GM19468 (cell line): ENCODE data around the gene CLN3.
"Not testable (repeated sequence)": the region's sequence is repeated elsewhere in the genome, so short reads cannot be mapped to it uniquely, and the experiment has no call there.

ENCODE experiments used
- ATAC-seq: cut with Tn5 transposase; IDR thresholded peaks from one replicate; pipeline ENCODE4 v1.9.1; 2021; ENCODE audit warnings: mild to moderate bottlenecking, moderate library complexity, moderate number of reproducible peaks; ENCODE audit not compliant: unreplicated experiment; ENCODE audit errors: extremely low read depth

CLN3 gene

DNA sequence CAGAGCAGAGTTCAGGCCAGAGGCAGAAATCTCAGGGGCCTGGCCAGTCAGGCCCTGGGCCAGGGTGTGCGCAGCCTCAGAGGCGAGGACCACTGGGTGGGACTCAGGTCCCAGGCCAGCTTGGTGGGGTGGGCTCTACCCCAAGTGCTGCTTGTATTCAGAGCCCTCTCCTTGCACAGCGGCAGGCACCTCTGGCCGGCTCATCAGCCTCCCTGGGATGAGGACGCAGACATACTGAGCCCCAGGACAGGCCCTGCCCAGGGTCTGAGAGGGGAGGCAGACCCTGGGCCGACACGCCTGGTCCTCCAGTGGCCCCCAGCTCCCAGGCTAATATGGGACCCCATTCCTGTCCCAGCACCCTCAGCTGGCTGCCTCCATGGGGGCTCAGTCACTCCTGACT, 22.4 kb upstream of the CLN3 start:
- ATAC-seq: no peak

DNA sequence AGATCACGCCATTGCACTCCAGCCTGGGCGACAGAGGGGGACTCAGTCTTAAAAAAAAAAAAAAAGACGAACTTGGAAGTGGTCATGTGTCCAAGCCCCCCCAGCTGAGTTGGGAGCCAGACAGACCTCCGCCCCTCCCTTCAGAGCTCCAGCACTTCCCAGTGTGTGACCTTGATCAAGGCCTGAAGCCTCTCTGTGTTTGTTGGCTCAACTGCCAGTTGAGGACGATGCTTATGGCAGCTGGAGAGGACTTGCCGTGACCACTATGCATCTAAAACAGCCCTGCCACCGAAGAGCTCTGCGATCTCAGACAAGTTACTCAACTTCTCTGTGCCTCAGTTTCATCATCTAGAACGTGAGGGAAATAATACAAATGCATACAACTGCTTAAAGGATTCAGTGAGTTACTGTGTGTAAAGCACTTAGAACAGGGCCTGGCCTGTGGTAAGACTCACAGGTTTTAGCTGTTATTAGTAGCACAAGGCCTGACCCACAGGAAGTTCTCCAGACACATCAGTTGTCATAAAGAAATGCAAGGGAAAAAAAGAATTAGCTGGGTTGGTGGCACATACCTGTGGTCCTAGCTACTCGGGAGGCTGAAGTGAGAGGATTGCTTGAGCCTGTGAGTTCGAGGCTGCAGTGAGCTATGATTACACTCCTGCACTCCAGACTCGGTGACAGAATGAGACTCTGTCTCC, 21.8 kb upstream of the CLN3 start:
- no peak for ATAC-seq

DNA sequence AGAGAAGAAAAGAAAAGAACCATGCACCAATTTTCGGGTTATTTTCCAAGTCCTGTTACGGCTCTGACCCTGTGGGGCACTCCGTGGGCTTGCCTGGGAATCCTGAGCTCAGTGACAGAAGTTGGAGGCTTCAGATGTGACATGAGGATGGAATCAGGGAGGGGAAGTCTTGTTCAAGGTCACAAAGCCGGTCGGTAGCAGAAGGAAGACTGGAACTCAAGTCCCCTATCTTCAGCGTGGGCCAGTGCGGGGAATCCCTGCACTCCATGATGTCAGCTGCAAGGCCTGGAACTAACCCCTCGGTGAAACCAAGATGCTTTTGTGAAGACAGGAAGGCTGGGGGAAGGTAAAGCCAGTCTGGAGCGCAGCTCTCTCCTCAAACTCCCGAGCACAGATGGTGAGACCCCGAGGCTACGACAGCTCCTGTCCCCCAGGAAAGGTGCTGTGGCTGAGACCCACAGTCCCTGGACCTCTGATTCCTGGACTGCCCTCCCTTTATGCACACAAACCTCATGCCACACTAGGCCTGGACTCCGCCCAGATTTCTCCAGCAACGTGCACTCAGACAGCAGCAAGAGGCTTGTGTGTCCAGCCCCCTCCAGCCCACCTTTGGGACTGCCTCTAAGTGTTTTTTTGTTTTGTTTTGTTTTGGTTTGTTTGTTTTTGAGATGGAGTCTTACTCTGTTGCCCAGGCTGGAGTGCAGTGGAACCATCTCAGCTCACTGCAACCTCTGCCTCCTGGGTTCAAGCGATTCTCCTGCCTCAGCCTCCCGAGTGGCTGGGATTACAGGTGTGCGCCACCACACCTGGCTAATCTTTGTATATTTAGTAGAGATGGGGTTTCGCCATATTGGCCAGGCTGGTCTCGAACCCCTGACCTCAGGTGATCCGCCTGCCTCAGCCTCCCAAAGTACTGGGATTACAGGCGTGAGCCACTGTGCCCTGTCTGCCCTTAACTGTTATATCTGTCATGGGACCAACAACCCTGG, 20.2 kb upstream of the CLN3 start:
- ATAC-seq: no peak

DNA sequence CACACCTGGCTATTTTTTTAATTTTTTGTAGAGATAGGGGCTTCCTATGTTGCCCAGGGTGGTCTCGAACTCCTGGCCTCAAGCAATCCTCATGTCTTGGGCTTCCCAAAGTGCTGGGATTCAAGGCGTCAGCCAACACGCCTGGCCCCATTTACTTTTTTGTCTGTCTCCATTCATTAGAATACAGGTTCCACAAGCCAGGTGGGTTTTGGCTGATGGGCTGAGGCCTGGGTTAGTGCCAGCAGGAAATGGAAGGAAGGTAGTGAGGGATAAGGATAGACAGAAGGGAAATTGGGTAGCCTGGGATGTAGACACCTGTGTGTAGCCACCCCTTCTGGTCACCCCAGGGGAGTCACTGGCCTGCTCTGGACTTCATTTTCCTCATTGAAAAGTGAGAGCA, 19.2 kb upstream of the CLN3 start:
- ATAC-seq: no peak

DNA sequence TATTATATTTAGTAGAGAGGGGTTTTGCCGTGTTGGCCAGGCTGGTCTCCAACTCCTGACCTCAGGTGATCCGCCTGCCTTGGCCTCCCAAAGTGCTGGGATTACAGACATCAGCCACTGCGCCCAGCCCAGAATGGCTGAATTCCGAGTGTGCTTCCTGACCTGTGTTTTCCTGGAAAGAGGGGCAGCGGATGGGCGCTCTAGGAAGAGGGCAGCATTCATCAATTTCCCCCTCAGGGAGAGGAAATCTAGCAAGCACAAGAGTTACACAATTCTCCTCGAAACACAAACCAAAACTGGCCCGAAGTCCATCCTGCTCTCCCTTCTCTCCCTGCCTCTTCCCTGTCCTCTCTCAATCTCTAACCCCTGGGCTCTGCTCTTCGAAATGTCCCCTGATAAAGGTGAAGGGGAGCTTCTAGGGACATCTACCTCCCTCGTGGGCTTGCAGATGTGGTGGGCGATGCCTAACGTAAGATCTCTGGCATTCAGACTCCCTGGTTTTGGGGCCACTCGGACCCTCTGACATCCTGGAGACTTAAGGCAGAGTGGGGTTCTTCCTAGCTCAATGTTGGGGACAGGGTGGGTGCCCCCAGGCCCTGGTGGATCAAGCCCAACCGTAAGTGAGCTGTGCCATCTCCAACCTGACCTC, 13.7 kb upstream of the CLN3 start:
- no peak for ATAC-seq

DNA sequence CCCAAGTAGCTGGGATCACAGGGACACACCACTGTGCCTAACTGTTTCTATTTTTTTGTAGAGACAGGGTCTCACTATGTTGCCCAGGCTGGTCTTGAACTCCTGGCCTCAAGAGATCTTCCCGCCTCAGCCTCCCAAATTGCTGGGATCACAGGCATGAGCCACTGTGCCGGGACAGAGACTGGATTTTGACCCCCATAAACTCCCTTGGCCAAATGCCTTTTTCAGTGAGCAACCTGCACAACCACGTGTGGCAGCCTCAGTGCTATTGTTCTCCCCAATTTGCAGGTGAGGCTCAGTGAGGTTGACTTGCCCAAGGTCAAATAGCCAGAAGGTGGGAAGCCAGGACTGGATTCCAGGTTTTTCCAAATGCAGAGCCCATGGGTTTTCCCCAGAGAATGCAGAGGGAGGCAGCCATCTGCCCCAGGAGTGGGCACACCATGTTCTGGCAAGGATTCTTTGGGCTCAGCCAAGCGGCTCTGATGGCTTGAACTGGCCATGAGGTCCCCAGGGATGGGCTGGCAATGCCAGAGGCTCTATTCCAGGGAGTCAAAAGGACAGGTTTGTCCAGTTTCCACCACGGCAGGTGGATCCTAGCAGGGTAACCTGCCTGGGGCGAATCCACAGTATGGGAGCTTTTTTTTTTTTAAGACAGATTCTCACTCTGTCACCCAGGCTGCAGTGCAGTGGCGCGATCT, 13.0 kb upstream of the CLN3 start:
- ATAC-seq: no peak

DNA sequence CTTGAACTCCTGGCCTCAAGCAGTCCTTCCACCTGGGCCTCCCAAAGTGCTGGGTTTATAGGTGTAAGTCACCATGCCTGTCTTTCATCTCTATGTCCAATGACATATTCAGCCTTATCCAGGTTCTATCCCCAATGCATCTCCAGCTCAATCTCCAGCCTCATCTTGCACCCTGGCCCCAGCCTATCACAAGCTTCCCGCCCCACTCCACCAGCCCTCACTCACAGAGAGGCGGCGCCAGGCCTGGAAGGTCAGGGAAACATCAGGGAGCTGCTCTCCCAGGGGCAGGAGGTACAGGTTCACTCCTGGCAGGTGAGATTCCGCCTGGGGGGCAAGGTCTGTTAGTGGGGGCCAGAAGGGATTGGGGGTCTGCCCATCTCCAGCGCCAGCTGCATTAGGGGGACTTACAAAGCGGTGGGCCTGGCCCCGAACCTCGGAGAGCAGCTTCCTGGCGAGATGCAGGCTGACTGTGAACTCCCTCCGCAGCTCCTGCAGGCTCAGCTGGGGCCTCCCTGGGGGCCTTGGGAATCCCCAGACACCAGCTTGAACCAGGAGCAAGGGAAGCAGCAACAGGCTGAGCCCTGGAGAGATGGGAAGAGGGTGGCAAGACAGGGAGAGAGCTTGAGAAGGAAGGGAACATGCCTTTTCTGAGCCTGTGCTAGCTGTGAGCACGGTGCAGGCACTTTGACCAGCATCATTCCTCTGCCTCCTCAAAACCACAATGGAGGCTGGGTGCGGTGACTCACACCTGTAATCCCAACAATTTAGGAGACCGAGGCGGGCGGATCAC, 11.8 kb upstream of the CLN3 start:
- ATAC-seq: no peak

DNA sequence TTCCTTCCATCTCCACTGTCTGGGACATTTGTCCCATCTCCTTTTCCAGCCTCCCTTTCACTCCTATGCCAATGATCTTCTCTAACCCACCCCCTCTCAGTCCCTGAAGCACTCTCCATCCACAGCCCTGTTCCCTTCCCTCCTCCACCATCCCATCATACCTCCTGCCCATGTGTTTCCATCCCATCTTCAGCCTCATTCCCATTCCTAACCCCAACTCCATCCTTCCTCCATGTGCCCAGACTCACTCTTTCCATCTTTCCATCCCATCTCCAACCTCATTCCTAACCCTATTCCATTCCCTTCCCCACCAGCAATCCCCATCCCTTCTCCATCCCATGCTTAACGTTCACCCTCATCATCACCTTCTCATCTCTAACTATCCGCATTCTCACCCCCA, 10.4 kb upstream of the CLN3 start:
- no peak for ATAC-seq

DNA sequence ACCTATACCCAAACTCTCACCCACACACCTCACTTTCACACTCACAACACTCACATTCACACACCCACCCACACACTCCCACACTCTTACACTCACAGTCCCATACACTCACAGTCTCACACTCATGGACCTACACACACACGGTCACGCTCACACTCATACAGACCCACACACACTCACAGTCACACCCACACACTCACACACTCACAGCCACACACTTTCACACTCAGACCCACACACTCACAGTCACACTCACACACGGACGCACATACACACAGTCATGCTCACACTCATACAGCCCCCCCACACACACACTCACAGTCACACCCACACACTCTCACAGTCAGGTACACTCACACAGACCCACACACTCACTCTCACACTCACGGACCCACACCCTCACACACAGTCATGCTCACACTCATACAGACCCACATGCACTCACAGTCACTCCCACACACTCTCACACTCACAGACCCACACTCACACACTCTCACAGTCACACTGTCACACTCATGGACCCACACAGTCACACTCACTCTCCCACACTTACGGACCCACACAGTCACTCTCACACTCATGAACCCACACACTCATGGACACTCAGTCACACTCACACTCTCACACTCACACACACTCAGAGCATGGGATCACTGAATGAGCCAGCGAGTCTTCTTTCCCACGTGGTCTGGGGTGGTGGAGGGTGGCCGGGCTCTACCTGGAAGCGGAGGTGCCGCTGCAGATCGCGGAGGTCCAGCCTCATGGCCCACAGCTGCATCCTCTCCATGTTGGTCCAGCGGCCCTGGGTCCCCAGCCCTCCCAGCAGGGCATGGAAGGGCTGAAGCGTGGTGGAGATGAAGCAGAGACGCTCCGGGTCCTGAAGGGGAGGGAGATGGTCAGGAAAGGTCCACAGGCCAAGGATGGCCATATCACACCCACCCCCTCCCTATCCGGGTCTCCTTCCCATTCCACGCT, 9.7 kb upstream of the CLN3 start:
- ATAC-seq: no peak

DNA sequence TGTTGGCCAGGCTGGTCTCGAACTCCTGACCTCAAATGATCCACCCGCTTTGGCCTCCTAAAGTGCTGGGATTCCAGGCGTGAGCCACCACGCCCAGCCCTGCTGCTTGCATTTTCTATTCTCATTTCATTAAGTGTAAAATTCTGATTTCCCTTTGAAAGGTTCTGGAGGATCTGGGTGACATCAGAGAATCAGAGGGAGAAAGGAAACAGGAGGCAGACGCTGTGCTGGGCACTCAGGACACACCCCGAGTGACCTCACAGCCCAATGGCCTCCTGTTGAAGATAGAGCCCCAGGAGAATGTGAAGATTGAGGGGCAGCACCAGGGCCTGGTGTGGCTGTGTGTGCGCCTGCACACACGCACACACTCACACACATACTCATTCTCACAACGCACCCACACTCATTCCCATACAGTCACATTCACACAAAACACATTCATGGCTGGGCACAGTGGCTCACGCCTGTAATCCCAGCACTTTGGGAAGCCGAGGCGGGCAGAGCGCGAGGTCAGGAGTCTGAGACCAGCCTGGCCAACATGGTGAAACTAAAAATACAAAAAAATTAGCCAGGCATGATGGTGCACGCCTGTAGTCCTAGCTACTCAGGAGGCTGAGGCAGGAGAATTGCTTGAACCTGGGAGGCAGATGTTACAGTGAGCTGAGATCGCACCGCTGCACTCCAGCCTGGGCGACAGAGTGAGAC, 8.8 kb upstream of the CLN3 start:
- ATAC-seq: not testable (repeated sequence)

DNA sequence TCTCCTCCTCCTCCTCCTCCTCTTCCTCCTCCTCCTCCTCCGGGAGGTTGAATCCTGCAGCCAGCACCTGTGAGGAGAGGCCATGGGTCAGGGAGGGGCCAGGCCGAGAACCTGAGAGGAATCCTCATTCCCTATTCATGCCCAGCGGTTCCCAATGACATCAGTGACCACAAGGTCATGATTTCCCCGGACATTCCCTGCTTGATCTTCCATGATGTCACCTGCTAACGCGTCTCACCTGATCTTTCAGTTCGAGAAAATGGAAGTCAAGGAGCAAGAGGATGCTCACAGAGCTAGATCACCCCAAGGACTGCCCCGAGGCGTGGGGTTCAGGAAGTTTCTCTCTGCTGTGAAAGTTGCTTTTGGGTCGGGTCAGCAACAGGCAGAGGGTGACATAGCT, 8.0 kb upstream of the CLN3 start:
- ATAC-seq: no peak

DNA sequence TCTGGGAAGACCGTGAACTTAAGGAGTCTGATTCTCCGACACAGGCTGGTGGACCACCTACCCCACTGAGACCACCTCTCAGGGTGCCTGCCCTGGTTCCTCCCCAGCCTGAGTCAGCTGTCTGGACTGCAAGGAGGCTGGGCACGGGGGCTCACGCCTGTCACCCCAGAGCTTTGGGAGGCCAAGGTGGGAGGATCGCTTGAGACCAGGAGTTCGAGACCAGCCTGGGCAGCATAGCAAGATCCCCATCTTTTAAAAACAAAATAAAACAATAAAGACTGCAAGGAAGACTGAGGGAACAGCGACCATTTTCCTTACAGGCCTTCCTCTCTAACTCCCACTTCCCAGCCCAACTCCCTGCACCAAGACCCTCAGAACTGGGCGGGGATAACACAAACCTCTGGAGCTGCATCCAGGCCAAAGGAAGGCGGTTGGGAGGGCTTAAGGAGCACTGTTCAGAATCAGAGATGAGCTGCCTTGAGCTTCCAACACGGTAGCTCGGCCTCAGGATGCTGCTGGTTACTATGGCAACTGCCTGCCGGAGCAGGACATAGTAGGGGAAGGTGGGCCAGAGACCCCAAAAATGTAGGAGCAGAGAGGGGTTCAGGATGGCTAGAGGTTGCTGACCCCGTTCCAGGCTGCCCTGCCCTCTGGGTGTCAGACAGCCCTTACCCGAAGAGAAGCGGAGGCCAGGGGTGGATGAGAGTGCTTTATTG, 7.0 kb upstream of the CLN3 start:
- no peak for ATAC-seq

DNA sequence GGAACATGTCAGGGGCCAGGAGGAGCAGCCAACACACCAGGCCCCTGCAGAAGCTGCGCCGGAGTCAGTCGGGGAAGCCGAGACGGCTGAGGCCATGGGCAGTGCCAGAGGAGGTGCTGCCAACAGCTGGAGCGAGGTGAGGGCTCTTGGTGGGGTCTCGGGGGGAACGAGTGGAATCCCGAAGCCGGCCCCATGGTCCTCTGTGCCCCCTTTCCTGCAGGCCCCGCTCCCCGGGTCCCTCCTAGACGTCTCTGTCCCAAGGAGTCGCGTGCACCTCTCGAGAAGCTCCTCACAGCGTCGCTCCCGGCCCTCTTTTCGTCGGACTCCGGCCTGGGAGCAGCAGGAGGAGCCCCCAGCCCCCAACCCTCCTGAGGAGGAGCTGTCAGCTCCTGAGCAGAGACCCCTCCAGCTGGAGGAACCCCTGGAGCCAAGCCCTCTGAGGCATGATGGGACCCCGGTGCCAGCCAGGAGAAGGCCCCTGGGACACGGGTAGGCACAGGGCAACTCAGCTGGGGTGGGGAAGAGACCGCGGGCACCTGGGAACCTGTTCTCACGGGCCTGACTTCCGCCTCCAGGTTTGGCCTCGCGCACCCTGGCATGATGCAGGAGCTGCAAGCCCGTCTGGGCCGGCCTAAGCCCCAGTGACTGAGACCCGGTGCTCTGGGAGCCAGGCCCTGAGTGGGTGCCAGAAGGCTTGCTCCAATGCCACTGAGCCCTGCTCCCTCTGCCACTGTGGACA, 6.2 kb upstream of the CLN3 start:
- ATAC-seq: no peak

DNA sequence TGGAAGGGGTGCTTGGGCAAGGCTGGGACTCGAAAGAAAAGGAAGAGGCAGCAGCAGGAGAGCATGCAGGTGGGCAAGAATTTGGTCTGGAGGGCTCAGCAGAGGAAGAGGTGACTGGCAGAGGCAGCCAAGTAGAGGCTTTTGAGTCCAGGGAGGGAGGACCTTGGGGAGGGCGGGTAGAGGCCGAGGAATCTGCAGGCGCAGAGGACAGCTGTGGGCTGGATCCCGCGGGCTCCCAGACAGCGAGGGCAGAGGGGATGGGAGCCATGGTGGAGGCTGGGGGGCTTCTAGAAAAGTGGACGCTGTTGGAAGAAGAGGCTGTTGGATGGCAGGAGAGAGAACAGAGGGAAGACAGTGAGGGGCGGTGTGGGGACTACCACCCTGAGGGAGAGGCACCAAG, 5.5 kb upstream of the CLN3 start:
- ATAC-seq: no peak

DNA sequence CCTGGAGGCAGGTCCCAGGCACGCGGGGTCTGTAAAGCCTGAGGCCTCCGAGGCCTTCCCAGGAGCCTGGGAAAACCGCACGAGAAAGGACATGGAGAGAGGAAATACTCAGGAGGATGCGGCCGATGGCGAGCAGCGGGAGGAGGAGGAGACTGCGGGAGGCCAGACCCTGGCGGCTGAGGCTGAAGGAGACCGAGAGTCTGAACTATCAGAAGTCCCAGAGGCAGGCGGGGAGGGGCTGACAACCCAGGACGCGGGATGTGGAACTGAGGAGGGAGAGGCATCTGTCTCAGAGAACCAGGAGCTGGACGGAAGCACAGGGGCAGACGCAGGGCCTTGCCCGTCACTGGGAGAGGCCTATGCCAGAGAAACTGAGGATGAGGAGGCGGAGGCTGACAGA, 5.0 kb upstream of the CLN3 start:
- ATAC-seq: no peak
